ENCODE data around the gene UGT1A6.

The UGT1A6 gene

DNA sequence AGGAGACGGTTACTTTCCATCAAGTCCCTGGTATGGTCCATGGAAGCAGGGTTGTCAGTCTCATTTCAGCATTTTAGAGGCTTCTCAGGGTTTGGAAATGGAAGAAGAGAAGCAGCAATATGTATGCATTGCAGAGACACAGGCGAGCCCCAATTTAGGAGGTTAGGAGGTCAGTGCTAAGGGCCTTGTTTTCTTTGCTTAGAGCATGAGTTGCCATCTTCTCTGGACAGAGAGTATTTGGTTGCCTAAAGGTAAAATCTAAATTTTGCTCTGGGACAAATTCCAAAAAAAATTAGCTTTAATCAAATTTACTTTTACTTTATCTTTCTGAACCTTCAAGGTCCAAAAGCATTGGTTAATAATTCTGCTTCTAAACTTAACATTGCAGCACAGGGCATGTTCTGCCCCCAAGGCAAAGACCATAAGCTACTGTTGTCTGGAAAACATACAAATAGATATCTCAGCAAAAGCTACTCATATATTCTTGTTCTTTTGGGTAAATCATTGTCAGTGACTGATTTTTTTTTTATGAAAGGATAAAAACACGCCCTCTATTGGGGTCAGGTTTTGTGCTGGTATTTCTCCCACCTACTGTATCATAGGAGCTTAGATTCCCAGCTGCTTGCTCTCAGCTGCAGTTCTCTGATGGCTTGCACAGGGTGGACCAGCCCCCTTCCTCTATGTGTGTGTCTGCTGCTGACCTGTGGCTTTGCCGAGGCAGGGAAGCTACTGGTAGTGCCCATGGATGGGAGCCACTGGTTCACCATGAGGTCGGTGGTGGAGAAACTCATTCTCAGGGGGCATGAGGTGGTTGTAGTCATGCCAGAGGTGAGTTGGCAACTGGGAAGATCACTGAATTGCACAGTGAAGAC, 21.2 kb upstream of the UGT1A6 start, which contains the start of gene UGT1A9:
TSS of gene UGT1A9 (plus strand) at position 609 of the 872 bp plus-strand sequence. CDS start at position 646, 37 bp downstream.
- H3K27me3 ChIP-seq = no peaks in the 10 kb centered on the region
- H3K4me1 ChIP-seq (ENCODE audit: control insufficient read depth in 1 of 2, insufficient read depth in 1 of 2, low read depth in 1 of 2, low read length in 1 of 2) = no peaks in the 10 kb centered on the region
- H3K27ac ChIP-seq = no peak within 1 kb of the TSS
- H3K4me3 ChIP-seq (ENCODE audit: low read depth in 1 of 2, low read length in 1 of 2) = no peak within 1 kb of the TSS
- TF ChIP-seq, protein P1, sequence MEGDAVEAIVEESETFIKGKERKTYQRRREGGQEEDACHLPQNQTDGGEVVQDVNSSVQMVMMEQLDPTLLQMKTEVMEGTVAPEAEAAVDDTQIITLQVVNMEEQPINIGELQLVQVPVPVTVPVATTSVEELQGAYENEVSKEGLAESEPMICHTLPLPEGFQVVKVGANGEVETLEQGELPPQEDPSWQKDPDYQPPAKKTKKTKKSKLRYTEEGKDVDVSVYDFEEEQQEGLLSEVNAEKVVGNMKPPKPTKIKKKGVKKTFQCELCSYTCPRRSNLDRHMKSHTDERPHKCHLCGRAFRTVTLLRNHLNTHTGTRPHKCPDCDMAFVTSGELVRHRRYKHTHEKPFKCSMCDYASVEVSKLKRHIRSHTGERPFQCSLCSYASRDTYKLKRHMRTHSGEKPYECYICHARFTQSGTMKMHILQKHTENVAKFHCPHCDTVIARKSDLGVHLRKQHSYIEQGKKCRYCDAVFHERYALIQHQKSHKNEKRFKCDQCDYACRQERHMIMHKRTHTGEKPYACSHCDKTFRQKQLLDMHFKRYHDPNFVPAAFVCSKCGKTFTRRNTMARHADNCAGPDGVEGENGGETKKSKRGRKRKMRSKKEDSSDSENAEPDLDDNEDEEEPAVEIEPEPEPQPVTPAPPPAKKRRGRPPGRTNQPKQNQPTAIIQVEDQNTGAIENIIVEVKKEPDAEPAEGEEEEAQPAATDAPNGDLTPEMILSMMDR (IDR thresholded peaks at IDR 0.05) = no peak
- H3K36me3 ChIP-seq = no peaks in the 10 kb centered on the region
- no peaks in the 10 kb centered on the region for H3K9me3 ChIP-seq

DNA sequence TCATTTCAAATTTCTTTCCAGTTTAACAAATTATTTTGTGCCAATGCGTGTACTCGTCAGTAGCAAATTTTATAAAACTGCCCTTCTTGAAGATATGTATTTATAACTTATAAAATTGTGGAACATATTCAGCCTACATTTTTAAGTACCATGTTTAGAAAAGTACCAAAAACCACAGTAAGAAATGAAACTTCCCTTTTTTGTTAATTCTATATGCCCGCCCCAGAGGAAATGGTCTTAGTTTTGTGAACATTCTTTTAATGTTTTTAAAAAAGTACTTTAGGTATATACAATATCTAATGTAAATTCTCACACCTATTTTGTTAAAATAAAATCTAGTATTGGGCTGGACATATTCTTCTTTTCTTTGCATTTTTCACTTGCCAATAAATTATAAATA, 19.8 kb upstream of the UGT1A6 start:
- TF ChIP-seq, protein P1 (IDR thresholded peaks at IDR 0.05) = no peak
- Histone ChIP-seq H3K4me1 (ENCODE audit: control insufficient read depth in 1 of 2, insufficient read depth in 1 of 2, low read depth in 1 of 2, low read length in 1 of 2) (no peaks in the 10 kb centered on the region), H3K27me3 (no peaks in the 10 kb centered on the region), H3K9me3 (no peaks in the 10 kb centered on the region), H3K4me3 (ENCODE audit: low read depth in 1 of 2, low read length in 1 of 2) (no peak overlapping the region), H3K27ac (no peak overlapping the region), H3K36me3 (no peaks in the 10 kb centered on the region)

DNA sequence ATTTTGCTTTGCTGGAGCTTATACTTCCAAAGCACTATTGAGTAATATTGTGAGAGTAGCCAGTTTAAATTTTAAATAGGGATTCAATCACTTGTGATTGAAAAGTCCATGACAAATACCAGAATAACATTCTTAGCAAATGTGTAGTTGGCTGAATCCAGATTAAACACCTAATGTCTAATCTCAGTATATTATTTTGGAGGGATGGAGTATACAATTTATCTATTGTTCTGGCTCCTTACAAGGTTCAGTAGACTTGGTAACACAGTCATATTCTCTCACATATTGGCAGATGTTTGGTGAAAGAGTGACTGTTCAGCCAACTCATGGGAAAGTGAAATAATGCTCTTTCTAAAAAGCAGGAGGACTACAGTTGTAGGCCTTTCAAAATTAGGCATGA, 18.8 kb upstream of the UGT1A6 start:
- Histone ChIP-seq H3K36me3 (no peaks in the 10 kb centered on the region), H3K27me3 (no peaks in the 10 kb centered on the region), H3K27ac (no peak overlapping the region), H3K9me3 (no peaks in the 10 kb centered on the region), H3K4me3 (ENCODE audit: low read depth in 1 of 2, low read length in 1 of 2) (no peak overlapping the region), H3K4me1 (ENCODE audit: control insufficient read depth in 1 of 2, insufficient read depth in 1 of 2, low read depth in 1 of 2, low read length in 1 of 2) (no peaks in the 10 kb centered on the region)
- TF ChIP-seq, protein P1 (IDR thresholded peaks at IDR 0.05) = no peak

DNA sequence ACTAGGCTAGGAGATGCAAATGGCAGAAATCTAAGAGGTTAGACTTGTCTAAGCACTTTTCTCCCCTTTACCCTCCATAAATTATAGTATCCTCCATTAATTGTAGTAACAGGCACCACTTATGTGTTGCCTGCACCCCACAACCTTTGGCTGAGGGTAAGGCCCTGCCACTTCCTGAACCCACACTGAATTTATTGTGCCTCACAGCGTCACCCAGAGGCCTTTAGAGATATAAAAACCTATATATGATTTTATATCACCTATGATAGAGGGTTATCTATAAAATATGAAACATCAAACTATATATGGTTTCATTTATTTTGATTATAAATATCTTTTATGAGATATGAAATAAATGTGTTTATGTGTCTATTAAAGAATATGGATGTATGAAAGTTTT, 18.4 kb upstream of the UGT1A6 start:
- Histone ChIP-seq H3K27me3 (no peaks in the 10 kb centered on the region), H3K4me3 (ENCODE audit: low read depth in 1 of 2, low read length in 1 of 2) (no peak overlapping the region), H3K36me3 (no peaks in the 10 kb centered on the region), H3K9me3 (no peaks in the 10 kb centered on the region), H3K27ac (no peak overlapping the region), H3K4me1 (ENCODE audit: control insufficient read depth in 1 of 2, insufficient read depth in 1 of 2, low read depth in 1 of 2, low read length in 1 of 2) (no peaks in the 10 kb centered on the region)
- TF ChIP-seq, protein P1 (IDR thresholded peaks at IDR 0.05) = no peak

DNA sequence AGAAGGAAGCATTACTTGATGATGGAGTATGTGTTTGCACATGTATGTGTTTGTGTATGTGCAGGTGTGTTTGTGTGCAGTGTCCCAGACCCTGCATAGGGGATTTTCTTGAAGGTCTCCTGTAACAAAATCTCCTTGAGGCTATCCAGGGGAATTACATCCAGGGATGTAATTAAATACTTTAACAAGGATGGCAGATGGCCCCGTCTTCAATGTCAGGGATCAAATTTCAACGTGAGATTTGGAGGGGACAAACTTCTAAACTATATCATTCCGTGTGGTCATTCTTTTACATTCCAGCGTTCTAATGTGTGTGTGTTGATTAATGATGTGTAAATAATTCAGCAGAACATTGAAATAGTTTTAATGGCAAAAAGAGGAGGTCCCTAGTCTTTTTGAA, 17.7 kb upstream of the UGT1A6 start:
- no peaks in the 10 kb centered on the region for H3K36me3 ChIP-seq
- H3K4me1 ChIP-seq (ENCODE audit: control insufficient read depth in 1 of 2, insufficient read depth in 1 of 2, low read depth in 1 of 2, low read length in 1 of 2) = no peaks in the 10 kb centered on the region
- TF ChIP-seq, protein P1 (IDR thresholded peaks at IDR 0.05) = no peak
- H3K27ac ChIP-seq = no peak overlapping the region
- no peaks in the 10 kb centered on the region for H3K27me3 ChIP-seq
- H3K4me3 ChIP-seq (ENCODE audit: low read depth in 1 of 2, low read length in 1 of 2) = no peak overlapping the region
- no peaks in the 10 kb centered on the region for H3K9me3 ChIP-seq
